Mesodermal cell (in vitro differentiated cells): Measurements from ENCODE around the gene BTG2.

ENCODE experiments used
- H3K27ac ChIP-seq: 2 replicates; pipeline ENCODE4 v1.7.0; 2013; ENCODE audit warnings: mild to moderate bottlenecking, low read depth, low read length, moderate library complexity; ENCODE audit not compliant: severe bottlenecking
- H3K36me3 ChIP-seq: 2 replicates; pipeline ENCODE4 v1.7.1; 2013; ENCODE audit warnings: mild to moderate bottlenecking, low read length, moderate library complexity; ENCODE audit not compliant: control insufficient read depth, insufficient read depth
- H3K4me1 ChIP-seq: one replicate; pipeline ENCODE4 v1.7.1; 2013; ENCODE audit warnings: mild to moderate bottlenecking, low read length; ENCODE audit not compliant: insufficient read depth, control insufficient read depth, poor library complexity, severe bottlenecking
- H3K4me3 ChIP-seq: 2 replicates; pipeline ENCODE4 v1.7.0; 2013; ENCODE audit warnings: low read length, control low read depth, mild to moderate bottlenecking; ENCODE audit not compliant: insufficient read depth, poor library complexity, severe bottlenecking; ENCODE audit errors: extremely low read depth
- H3K9me3 ChIP-seq: 2 replicates; pipeline ENCODE4 v1.7.1; 2013; ENCODE audit warnings: mild to moderate bottlenecking, low read length, moderate library complexity; ENCODE audit not compliant: control insufficient read depth
- WGBS, 2 experiments: methylation state at CpG; one replicate each; pipeline ENCODE4 v1.1.5; 2013; ENCODE audit warnings: missing lambda C conversion rate in 2 of 2; ENCODE audit not compliant: insufficient coverage in 2 of 2; 5-methylcytosine and 5-hydroxymethylcytosine counted together

The BTG2 gene

DNA sequence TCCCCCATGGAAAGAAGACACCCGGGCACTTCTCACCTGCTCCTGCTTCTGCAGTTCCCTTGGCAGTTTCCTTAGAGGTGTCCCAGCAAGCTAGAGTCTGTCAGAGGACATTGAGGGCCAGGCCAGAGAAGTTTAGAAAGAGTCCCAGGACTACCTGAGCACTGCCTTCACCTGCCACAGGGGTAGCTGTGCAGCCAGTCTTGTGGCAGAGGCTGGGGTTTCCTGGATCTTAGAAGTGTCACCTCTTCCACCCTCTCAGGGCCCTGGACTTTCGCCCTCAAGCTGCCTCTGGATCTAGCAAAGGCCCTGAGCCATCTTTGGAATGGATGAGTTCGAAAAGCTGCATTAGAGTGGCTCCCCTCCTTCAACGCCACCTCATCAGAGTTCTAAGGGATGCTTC, 34.9 kb upstream of the BTG2 start:
- Histone ChIP-seq H3K4me3 (no peak overlapping the region), H3K27ac (no peak overlapping the region), H3K9me3 (no peaks in the 10 kb centered on the region), H3K4me1 (peaks cover 8% of the 10 kb centered on the region), H3K36me3 (no peaks in the 10 kb centered on the region)
- WGBS, 2 experiments, result 79 to 90% methylated on average over 3 to 4 of the region's 4 CpGs

DNA sequence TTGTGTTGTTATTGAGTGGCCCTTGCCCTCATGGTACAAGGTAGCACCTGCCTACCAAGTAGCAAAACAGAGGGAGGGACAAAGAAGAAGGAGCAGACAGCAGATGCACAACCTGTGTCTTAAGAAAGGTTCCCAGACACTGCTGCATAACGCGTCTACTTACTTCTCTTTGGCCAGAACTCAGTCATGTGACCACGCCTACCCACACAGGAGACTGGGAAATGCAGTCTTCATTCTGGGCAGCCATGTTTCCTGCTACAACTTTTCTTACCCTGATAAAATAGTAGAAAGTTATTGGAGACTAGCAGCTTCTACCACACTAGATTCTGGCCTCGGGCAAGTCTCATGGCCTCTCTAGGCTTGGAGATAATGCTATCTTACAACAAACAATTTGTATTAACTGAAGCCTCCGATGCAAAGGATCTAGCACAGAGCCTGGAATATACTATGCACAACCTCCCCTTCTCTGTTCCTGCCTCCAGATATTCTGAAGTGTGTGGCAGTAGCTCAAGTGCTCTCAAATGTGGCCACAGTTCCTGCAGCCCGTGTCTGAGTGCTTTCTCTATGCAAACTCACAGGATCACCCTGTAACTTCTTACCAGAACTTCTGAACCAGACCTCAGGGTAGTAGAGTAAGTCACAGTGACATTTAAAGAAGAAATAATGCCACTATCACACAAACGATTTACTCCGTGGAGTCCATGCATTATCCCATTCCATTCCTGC, 34.1 kb upstream of the BTG2 start:
- WGBS, 2 experiments, result 37 to 47% methylated on average over 4 to 5 of the region's 8 CpGs
- H3K4me1 ChIP-seq, result peaks cover 10% of the 10 kb centered on the region
- H3K4me3 ChIP-seq, result no peak overlapping the region
- no peaks in the 10 kb centered on the region for H3K9me3 ChIP-seq
- H3K27ac ChIP-seq, result no peak overlapping the region
- no peaks in the 10 kb centered on the region for H3K36me3 ChIP-seq

GRCh38 chr1:203271962-203272632, 33.2 kb upstream of the BTG2 start:
- H3K27ac ChIP-seq, result no peak overlapping the region
- 90 to 100% methylated on average over 3 to 4 of the region's 6 CpGs for WGBS, 2 experiments
- H3K9me3 ChIP-seq, result no peaks in the 10 kb centered on the region
- peaks cover 10% of the 10 kb centered on the region for H3K4me1 ChIP-seq
- H3K4me3 ChIP-seq, result no peak overlapping the region
- no peaks in the 10 kb centered on the region for H3K36me3 ChIP-seq

DNA sequence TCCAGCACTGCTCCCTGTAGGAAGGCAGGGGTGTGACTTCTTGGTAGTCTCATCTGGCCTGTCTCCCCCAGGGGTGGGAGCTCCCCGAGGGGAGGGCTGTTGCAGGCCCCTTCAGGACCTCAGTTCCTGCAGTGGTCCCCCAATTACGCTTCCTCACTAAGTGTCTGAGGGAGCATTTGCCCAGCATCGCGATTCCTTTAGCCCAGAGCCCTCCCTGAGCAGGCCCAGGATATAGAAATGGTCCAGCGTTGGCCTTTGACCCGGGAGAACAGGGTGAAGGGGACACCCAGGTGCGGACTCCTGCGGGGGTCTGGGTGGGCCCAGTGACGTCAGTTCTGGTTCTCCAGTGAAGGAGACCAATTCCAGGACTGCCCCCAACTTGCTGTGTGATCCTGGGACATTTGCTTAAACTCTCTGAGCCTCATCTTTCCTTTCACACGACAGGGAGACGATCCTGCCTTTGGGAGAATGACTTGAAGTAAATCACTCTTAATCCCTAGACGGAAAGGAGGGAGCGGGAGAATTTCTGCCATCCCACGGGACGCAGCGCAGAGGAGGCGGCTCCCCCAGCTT, 32.6 kb upstream of the BTG2 start:
- no peak overlapping the region for H3K27ac ChIP-seq
- no peaks in the 10 kb centered on the region for H3K36me3 ChIP-seq
- H3K4me3 ChIP-seq, result no peak overlapping the region
- no peaks in the 10 kb centered on the region for H3K9me3 ChIP-seq
- H3K4me1 ChIP-seq, result peaks cover 11% of the 10 kb centered on the region
- 26 to 50% methylated on average over 10 to 12 of the region's 17 CpGs for WGBS, 2 experiments

DNA sequence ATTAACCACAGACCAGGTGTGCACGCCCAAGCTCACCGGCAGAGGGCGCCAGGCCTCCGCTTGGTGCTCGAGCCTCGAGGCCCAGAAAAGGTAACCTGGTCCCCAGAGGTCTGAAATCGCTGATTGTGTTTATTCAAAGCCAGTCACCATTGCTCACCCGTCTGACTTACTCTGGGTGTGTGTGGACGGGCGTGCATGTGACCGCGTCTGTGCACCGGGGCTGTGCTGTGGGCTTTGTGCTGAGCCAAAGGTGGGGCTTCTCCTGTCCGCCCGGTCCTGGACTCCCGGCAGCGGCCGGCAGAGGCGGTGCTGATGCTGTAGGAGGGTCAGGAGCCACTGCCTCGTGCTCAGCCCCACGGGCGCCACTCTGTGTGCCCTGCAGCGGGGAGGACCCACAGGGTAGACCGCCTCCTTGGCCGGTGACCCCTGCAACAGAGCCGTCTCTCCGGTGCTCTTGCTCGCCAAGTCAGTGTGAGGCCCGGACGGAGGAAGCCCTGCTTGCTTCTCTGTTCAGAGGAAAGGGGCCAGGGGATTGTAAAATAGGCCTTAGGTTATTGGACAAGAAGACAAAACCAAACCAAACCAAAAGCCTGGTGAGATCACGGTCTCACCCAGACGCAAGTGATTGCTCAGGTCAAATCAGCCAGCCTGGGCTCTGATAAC, 32.0 kb upstream of the BTG2 start:
- Histone ChIP-seq H3K4me3 (no peak overlapping the region), H3K9me3 (no peaks in the 10 kb centered on the region)

GRCh38 chr1:203273869-203274602, 31.3 kb upstream of the BTG2 start:
- no peak overlapping the region for H3K27ac ChIP-seq
- no peak overlapping the region for H3K4me3 ChIP-seq
- H3K4me1 ChIP-seq, result peaks cover 22% of the 10 kb centered on the region
- no peaks in the 10 kb centered on the region for H3K9me3 ChIP-seq
- WGBS, 2 experiments, result 70 to 80% methylated on average over 9 to 10 of the region's 12 CpGs
- no peaks in the 10 kb centered on the region for H3K36me3 ChIP-seq

More for the DNA sequence above, 32.0 kb upstream of the BTG2 start:
- no peak overlapping the region for H3K27ac ChIP-seq
- no peaks in the 10 kb centered on the region for H3K36me3 ChIP-seq
- peaks cover 15% of the 10 kb centered on the region for H3K4me1 ChIP-seq
- WGBS, 2 experiments, result 11 to 34% methylated on average over 16 to 28 of the region's 32 CpGs

- no peaks in the 10 kb centered on the region for H3K36me3 ChIP-seq
- H3K27ac ChIP-seq, result no peak overlapping the region
- 92 to 98% methylated on average over 9 to 10 of the region's 12 CpGs for WGBS, 2 experiments
- no peak overlapping the region for H3K4me3 ChIP-seq
- peaks cover 25% of the 10 kb centered on the region for H3K4me1 ChIP-seq
- no peaks in the 10 kb centered on the region for H3K9me3 ChIP-seq
These were observed 30.5 kb upstream of the BTG2 start for GRCh38 chr1:203274603-203275381.

GRCh38 chr1:203275656-203276272, 29.6 kb upstream of the BTG2 start:
- H3K27ac ChIP-seq, result no peak overlapping the region
- no peak overlapping the region for H3K4me3 ChIP-seq
- peaks cover 24% of the 10 kb centered on the region for H3K4me1 ChIP-seq
- no peaks in the 10 kb centered on the region for H3K9me3 ChIP-seq
- 89 to 91% methylated on average over 7 to 10 of the region's 11 CpGs for WGBS, 2 experiments
- H3K36me3 ChIP-seq, result no peaks in the 10 kb centered on the region

- H3K9me3 ChIP-seq, result no peaks in the 10 kb centered on the region
- no peak overlapping the region for H3K4me3 ChIP-seq
- H3K36me3 ChIP-seq, result no peaks in the 10 kb centered on the region
- H3K4me1 ChIP-seq, result peaks cover 20% of the 10 kb centered on the region
- H3K27ac ChIP-seq, result no peak overlapping the region
- WGBS, 2 experiments, result 80 to 100% methylated on average over 1 to 4 of the region's 5 CpGs
These were observed 28.9 kb upstream of the BTG2 start for GRCh38 chr1:203276408-203276807.
